Right kidney (tissue), 1 donor: ENCODE results near the gene LRRC4C.
"Not testable (repeated sequence)": the region's sequence is repeated elsewhere in the genome, so short reads cannot be mapped to it uniquely, and the experiment has no call there.

Experiments used
- DNase-seq: peaks from one replicate; pipeline ENCODE4 v3.0.0-alpha.2; 2016

LRRC4C gene

DNA sequence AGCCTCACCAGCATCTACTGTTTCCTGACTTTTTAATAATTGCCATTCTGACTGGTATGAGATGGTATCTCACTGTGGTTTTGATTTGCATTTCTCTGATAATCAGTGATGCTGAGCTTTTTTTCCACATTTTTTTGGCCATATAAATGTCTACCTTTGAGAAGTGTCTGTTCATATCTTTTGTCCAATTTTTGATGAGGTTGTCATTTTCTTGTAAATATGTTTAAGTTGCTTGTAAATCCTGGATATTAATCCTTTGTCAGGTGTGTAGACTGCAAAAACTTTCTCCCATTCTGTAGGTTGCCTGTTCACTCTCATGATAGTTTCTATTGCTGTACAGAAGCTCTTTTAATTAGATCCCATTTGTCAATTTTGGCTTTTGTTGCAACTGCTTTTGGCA, 439.8 kb downstream of the LRRC4C start:
- not testable (repeated sequence) for DNase-seq

DNA sequence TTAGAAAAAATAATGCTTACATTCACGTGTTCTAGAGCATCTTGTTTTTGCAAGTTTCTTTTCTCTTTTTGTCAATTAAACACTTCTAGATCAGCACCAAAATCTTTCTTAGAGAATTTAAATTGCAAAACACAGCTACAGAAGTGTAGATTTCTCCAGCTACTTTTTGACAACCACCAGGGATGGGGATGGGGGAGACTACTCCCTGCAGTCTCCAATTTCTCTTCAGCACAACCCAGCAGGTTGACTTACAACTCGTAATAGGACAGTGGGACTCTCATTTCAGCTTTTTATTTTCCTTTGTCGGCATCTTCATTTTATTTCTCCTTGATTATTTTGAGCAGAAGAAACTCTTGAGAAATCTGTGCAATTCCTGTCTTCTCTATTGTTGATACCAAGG, 441.2 kb downstream of the LRRC4C start:
- DNase-seq: no peak

- DNase-seq: no peak
These were observed 448.9 kb downstream of the LRRC4C start for GRCh38 chr11:41010361-41011050.

DNA sequence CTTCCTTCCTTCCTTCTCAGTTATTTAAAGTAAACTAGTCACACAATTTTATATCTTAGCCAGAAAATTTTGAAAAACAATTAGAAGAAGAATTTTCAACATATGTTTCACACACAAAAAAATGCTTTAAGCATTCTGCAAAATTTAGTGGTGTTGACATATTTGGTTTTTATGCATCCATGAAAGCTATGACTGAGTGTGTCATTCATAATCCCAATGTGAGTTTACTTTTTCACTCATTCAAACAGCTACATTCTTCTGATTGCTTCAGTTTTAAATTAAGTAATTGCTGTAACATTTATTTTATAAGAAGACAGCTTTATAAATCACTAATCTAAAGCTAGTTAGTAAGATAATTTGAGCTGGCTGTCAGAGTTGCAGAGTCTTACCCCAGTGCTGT, 453.5 kb downstream of the LRRC4C start:
- DNase-seq: no peak

- DNase-seq: no peak
These were observed 455.8 kb downstream of the LRRC4C start for GRCh38 chr11:41003339-41004282.

GRCh38 chr11:40998920-40999319, 460.5 kb downstream of the LRRC4C start:
- DNase-seq: no peak

DNA sequence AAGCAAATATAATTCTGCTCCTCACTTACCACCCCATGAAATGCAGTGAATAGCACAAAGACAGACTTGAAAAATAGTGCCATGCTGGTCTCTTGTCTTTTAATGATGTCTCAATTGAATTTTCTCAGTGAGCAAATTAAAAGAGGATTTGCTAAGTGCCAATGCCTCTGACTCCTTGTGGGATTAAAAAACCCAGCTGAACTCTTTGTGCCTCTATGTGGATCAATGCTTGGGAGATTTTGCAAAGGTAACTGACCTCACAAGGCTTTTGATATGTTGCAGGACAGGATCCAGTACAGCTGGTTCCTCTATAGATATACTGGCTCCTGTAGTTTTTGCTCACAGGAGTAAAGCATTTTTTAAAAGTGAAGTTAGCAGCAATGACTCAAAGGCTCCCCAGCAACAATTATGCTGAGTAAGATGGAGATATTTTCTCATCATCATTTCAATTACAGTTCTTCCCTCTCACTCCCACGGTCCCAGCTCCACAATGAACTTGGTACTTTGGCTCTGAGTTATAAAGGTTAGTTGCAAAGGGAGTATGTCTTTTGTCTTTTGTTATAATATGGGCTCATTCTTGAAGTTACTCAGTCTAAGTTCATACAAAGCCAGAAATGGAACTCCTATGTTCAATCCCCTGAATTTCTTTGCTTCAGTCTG, 471.5 kb downstream of the LRRC4C start:
- no peak for DNase-seq

DNA sequence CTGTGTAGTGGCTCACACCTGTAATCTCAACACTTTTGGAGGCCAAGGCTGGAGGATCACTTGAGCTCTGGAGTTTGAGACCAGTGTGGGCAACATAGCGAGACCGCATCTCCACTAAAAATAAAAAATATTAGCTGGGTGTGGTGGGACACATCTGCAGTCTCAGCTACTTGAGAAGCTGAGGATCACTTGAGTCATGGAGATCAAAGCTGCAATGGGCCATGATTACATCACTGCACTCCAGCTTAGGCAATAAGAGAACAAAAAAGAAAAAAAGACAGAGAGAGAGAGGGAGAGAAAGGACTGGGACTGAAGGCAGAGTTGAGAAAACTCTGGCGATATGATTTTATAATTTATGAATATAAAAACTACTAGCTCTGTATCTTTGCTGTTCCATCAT, 473.1 kb downstream of the LRRC4C start:
- no peak for DNase-seq

DNA sequence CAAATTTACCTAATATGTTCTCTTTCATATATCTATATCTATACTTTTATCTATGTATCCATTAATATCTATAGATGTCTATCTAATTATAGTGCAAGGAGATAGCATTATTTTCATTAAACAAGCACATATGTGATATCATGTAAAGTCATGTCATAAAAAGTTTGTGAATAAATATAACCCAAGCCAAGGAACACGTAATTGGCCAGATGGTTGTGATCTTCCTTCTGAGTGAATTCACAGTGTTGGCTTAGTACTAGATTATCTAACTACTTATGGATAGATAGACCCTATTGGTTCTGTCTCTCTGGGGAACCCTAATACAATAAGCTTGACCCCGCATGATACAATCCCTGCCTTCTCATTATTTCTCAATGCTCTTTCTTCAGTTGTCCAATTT, 484.4 kb downstream of the LRRC4C start:
- DNase-seq: no peak

GRCh38 chr11:40974186-40974795, 485.2 kb downstream of the LRRC4C start:
- no peak for DNase-seq

DNA sequence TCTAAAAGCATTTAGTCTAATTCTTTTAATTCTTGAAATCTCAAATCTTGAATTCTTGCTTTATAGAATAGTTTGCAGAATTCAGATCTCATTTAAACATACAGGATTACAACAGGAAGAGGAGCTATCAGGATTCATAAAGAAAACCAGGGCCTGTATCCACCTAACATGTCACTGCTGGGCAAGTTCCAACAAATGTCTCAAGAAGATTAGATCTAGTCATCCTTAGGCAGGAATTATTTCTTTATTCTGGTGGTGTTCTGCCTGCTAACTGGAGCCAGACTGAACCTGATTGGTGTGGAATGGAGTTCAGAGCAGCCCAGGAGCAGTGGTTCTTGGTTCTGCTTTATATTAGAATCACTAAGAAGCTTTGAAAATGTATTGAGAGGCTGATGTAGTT, 500.7 kb downstream of the LRRC4C start:
- DNase-seq: no peak

DNA sequence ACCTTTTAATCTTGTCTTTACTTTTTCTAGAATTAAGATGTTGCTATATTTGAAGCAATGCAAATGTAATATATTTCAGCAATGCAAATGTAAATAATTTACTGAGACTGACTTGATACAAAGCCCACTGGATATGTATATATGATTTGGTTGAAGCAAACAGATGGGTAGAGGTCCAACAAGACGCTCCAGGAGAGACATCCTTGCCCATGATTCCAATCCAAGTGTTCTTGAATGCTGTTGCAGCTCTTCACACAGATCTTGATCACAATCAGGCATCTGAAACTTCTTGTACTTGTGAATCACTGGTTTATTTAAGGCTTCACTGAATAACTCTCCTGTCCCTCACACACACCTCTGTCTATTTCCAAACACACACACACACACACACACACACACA, 507.0 kb downstream of the LRRC4C start:
- DNase-seq: no peak

DNA sequence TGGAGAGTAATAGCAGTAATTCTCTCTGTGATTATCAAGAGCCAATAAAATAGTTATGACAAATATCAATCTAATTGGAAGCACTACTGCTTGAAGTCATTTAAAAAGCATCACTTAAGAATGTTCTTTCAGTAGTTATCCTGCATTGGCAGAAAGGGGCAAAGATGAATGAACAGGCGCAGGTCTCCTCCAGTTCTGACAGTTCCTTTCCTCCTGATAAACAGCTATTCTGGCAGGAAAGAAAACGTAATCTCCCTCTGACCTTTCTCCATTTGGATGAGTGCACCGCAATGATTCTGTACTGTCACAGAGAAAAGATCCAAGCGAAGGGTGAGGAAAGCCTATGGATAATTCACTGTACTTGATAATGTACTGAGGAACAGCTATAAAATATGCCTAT, 521.5 kb downstream of the LRRC4C start:
- DNase-seq: no peak

GRCh38 chr11:40924915-40925314, 534.5 kb downstream of the LRRC4C start:
- no peak for DNase-seq

GRCh38 chr11:40921246-40921645, 538.2 kb downstream of the LRRC4C start:
- no peak for DNase-seq

- not testable (repeated sequence) for DNase-seq
These were observed 548.7 kb downstream of the LRRC4C start for GRCh38 chr11:40910774-40911173.

- no peak for DNase-seq
These were observed 565.0 kb downstream of the LRRC4C start for GRCh38 chr11:40894501-40894900.

DNA sequence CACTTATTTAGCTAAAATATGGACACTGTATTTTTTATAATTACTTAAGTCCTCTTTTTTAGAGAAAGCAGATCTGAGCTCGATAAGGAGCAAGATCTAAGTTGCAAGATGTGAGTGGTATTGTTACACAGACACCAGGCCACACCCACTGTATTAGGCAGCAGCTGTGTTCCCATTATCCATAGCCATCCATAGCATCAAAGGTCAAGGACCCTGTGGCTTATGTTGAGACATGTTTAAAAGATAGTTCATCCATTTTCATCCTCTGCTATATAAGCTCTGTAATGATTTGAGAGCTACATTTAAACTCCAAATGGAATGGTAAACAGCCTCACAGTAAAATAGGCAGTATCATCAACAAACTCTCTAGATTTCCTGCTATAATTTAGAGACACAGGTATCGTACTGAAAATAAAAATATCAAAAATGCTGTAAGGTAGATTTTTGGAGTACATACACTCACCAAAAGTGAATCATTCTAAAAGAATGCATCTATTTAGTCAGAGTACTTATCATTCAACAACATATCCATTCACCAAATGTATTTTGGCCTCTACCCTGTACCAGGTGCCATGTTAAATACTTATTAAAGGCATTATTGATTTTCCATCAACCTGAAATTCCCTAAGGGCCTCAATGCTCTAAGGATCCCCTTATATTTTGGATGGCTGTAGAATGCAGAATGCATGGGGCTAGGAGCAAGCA, 574.0 kb downstream of the LRRC4C start:
- DNase-seq: no peak

DNA sequence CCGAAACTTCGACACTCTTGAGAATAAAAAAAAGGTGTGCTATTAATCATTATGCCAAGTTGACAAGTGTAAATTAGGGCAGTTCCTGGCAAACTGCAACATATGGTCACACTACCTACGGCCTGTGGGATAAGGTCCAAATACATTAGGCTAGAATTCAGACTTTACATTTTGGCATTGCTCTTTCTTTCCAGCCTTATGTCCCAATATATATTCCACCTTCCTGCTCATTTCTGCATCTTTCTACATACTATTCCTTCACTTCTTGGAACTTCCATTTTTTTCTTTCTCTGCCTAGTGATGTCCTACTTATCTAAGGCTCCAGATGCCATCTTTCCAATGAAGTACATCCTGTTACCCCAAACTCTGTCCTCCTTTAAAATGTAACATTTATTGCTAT, 577.2 kb downstream of the LRRC4C start:
- no peak for DNase-seq

GRCh38 chr11:40879911-40880310, 579.5 kb downstream of the LRRC4C start:
- no peak for DNase-seq

GRCh38 chr11:40877981-40878380, 581.5 kb downstream of the LRRC4C start:
- DNase-seq: no peak

DNA sequence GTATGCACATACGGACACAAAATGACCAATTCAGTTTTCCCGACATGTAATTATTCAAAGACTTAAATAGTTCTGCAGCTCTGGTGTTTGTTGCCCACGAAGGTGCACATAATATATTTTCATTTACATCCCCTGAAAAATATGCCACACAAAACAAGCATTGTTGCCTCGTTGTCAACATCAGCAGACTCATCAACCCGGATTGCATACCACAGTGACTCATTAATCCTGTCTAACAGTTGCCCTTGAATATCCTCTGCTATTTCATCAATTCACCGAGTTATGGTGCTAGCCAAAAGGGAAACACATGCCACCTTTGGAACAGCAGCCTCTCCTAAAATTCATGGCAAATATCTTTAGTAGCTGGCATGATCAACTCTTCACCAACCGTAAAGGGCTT, 582.2 kb downstream of the LRRC4C start:
- DNase-seq: no peak
